ENCODE data around the gene RAB38.

Gene RAB38

DNA sequence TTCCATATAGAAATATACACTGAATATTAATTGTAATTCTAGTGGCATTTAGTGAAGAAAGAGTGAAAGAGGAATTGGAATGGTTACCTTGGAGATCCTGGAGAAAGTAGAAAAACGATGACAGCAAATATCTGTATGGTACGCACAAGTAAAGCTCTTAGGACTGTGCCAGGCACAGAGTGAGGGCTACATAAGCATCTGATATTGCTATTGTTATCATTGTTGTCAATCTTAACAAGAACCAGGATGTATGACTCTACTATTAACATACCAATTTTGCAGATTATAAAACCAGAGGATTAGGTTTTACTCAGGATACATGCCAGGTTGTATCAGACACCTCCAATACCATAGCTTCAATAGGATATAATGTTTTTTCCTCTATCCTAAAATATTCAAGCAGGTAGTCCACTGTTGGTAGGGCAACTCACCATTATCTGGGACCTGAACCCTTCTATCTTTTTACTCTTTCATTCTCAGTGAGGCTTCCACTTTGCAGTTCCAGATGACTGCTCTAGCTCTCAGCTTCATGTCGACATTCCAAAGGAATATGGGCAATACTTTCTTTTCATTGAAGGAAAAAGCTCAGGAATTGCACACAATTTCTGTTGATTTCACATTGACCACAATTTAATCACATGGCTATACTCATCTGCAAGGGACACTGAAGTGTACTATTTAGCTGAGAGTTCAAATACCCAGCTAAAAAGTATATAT is 73.2 kb downstream of the RAB38 start:
- DNase-seq, result no peak

GRCh38 chr11:88100151-88100550 is 75.1 kb downstream of the RAB38 start:
- DNase-seq, result no peak

- DNase-seq, result no peak
Measured at GRCh38 chr11:88098289-88098688, 77.0 kb downstream of the RAB38 start.

DNA sequence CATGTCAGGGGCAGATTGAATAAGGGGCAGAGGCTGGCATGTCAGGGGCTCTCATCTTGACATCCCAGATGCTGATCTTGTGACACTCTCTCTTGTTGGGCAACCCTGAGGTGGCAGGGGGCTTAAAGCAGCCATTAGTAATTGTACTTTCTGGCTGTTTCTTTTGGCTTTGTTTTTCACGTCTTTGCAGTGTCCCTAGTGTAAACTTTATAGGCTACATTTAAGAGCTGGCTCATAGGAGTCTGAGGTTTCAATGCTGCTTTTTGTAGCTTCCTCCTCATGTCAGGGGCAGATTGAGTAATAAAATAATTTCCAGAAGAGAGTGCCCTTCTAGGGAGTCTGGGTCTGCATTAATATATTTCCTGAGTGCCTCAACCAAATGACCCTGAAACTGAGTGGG is 86.1 kb downstream of the RAB38 start:
- DNase-seq, result no peak

GRCh38 chr11:88087337-88087736 is 87.9 kb downstream of the RAB38 start:
- DNase-seq, result no peak

DNA sequence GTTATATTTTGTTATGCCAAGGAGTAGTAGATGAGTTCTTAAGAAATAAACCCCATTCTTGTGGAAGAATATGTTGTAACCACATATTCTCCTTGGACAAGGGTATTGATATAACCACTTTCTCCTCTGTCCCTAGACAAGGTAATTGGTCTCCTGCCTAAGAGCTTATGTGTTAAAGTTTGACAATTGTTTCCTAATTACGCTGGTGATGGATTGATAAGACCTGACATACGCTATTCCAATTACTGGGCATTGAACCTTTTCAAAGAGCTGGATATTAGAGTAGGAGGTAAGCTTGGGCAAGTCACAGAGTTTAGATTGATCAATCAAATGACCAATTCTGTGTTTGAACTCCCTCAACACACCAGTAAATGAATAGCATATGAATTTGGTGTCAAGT is 88.9 kb downstream of the RAB38 start:
- DNase-seq, result no peak

DNA sequence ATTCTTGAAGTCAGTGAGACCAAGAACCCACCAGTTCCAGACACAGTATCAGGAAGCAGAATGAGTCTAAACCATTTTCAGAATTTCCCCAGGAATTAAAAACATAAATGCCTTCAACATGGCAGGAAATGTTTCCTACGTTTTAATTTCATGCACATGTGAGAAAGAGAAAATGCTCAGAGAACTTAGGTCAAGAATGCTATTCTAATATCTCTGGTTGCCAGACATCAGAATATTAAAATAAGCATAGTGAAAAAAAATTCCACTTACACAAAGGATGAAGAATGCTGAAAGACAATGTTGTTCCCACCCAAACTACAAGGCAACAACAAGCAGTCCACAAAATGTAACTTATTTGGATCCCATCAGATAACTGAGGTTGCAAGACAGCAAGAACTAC is 104.8 kb downstream of the RAB38 start:
- DNase-seq, result no peak

- no peak for DNase-seq
Measured at GRCh38 chr11:88068848-88069554, 106.2 kb downstream of the RAB38 start.

- no peak for DNase-seq
Measured at GRCh38 chr11:88066090-88066489, 109.2 kb downstream of the RAB38 start.

DNA sequence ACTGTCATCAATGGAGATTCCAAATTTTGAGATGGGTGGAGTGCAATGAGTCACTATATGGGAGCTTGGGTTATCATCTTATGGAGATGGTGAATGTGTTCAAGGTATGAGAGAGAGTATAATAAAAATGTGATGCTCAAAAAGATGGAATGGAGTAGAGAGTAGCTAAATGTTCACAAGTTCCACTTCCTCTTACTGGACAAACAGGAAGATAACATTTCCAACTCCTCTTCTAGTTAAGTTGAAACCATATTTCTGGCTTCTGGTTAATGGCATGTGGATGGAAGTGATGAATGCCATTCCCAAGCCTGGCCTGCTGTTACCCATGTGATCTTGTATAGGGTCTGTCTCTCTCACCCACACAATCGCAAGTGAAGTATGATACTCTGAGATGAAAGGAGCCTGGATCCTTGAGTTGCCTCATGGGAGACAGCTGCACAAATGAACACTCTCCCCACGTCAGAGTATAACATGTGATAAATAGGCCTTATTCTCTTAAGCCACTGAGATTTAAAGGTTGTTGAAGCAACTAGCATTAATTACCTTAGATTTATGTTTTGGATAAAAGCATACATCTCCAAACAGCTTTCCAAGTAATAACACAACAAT is 111.0 kb downstream of the RAB38 start:
- DNase-seq, result no peak
